HepG2 (cell line): ENCODE data around the gene AFF1. TPM values are rescaled to one million over a fixed set of nuclear protein-coding genes. Genes with fewer than 3 reads are reported as not detected.

Source experiments
- CEBPG ChIP-seq: IDR thresholded peaks from 2 replicates; pipeline ENCODE4 v1.6.1; 2016
- CENPX ChIP-seq: sonication (generic); formaldehyde crosslinking; IDR thresholded peaks from 2 replicates; pipeline ENCODE4 v1.9.0; 2021; ENCODE audit warnings: mild to moderate bottlenecking, missing genetic modification reagents, moderate library complexity
- CREM ChIP-seq, 2 experiments: sonication (generic) in 1 of 2; formaldehyde crosslinking in 1 of 2; IDR thresholded peaks; 2 replicates each; pipeline versions ENCODE4 v1.4.0 to v1.6.1; 2016 to 2020; ENCODE audit warnings: antibody characterized with exemption in 1 of 2, mild to moderate bottlenecking in 1 of 2, missing genetic modification reagents in 1 of 2
- FOXJ3 ChIP-seq: sonication (generic); formaldehyde crosslinking; IDR thresholded peaks from 2 replicates; pipeline ENCODE4 v1.4.0; 2020; ENCODE audit warnings: missing genetic modification reagents, mild to moderate bottlenecking, borderline replicate concordance
- GATAD2A ChIP-seq: IDR thresholded peaks from 2 replicates; pipeline ENCODE4 v1.6.1; 2016
- HNF4A ChIP-seq: sonication (generic); formaldehyde crosslinking; IDR thresholded peaks from 2 replicates; pipeline ENCODE4 v1.4.0; 2020; ENCODE audit warnings: missing genetic modification reagents
- IRX3 ChIP-seq: sonication (generic); formaldehyde crosslinking; IDR thresholded peaks from 2 replicates; pipeline ENCODE4 v1.8.1; 2023; ENCODE audit warnings: mild to moderate bottlenecking, low read depth, missing genetic modification reagents, borderline replicate concordance
- ISL2 ChIP-seq: sonication (generic); formaldehyde crosslinking; IDR thresholded peaks from 2 replicates; pipeline ENCODE4 v1.5.0; 2020; ENCODE audit warnings: missing genetic modification reagents
- KLF6 ChIP-seq: IDR thresholded peaks from 2 replicates; pipeline ENCODE4 v1.8.0; 2016; ENCODE audit warnings: missing biosample characterization, missing genetic modification reagents
- NPAS2 ChIP-seq: sonication (generic); formaldehyde crosslinking; IDR thresholded peaks from 2 replicates; pipeline ENCODE4 v1.8.0; 2022; ENCODE audit warnings: mild to moderate bottlenecking, missing genetic modification reagents, borderline replicate concordance
- PPARG ChIP-seq: conservative IDR thresholded peaks from 2 replicates; pipeline ENCODE4 v1.6.1; 2016; ENCODE audit warnings: missing biosample characterization, missing genetic modification reagents
- PRPF4 ChIP-seq: fragments of 200-400 bp; formaldehyde crosslinking; IDR thresholded peaks from 2 replicates; pipeline ENCODE4 v1.6.1; 2016; ENCODE audit warnings: low read length, low read depth; ENCODE audit not compliant: poor library complexity, severe bottlenecking
- RBM39 ChIP-seq: fragments of 200-400 bp; formaldehyde crosslinking; IDR thresholded peaks from one replicate; pipeline ENCODE4 v1.6.1; 2018; ENCODE audit warnings: antibody characterized with exemption, mild to moderate bottlenecking, low read depth, low read length; ENCODE audit not compliant: poor library complexity, severe bottlenecking
- SOX6 ChIP-seq, 2 experiments: fragments of 450-650 bp in 1 of 2; sonication (generic) in 1 of 2; formaldehyde crosslinking in 1 of 2; IDR thresholded peaks; 2 replicates each; pipeline versions ENCODE4 v1.4.0 to v1.6.1; 2017 to 2020; ENCODE audit warnings: antibody characterized with exemption in 1 of 2, mild to moderate bottlenecking in 1 of 2, missing genetic modification reagents in 1 of 2
- THAP11 ChIP-seq: IDR thresholded peaks from 2 replicates; pipeline ENCODE4 v1.6.1; 2016; ENCODE audit warnings: missing biosample characterization, missing genetic modification reagents
- THAP7 ChIP-seq: sonication (generic); formaldehyde crosslinking; IDR thresholded peaks from 2 replicates; pipeline ENCODE4 v1.8.1; 2023; ENCODE audit warnings: mild to moderate bottlenecking, missing genetic modification reagents
- TOE1 ChIP-seq: sonication (generic); formaldehyde crosslinking; IDR thresholded peaks from 2 replicates; pipeline ENCODE4 v1.4.0; 2020; ENCODE audit warnings: mild to moderate bottlenecking, missing genetic modification reagents
- ZMYM4 ChIP-seq: sonication (generic); formaldehyde crosslinking; IDR thresholded peaks from 2 replicates; pipeline ENCODE4 v1.8.1; 2023; ENCODE audit warnings: mild to moderate bottlenecking, missing genetic modification reagents
- ZNF292 ChIP-seq: sonication (generic); formaldehyde crosslinking; IDR thresholded peaks from 2 replicates; pipeline ENCODE4 v1.8.1; 2022; ENCODE audit warnings: mild to moderate bottlenecking, low read depth, missing genetic modification reagents, borderline replicate concordance
- ZNF713 ChIP-seq: sonication (generic); formaldehyde crosslinking; IDR thresholded peaks from 2 replicates; pipeline ENCODE4 v1.4.0; 2020; ENCODE audit warnings: mild to moderate bottlenecking, missing genetic modification reagents
- ZSCAN9 ChIP-seq: IDR thresholded peaks from 2 replicates; pipeline ENCODE4 v1.6.1; 2016; ENCODE audit warnings: borderline replicate concordance
- polyA plus RNA-seq, 8 experiments: library from polyadenylated mRNA; depleted of rRNA in 3 of 8; stranded (reverse) in 7 of 8; unstranded in 1 of 8; fragments of >200 nt; fragmentation: Illumina TruSeq in 4 of 8; extraction: Trizol in 4 of 8; gene quantifications; 2 replicates each; pipeline versions ENCODE4 v1.2.1 to v1.2.3, GENCODE V29; 2011 to 2016; ENCODE audit warnings: low read depth in 4 of 8, missing spikeins in 1 of 8, mixed read lengths in 1 of 8; ENCODE audit not compliant: insufficient read depth in 1 of 8
- total RNA-seq, 5 experiments: library from RNA; depleted of rRNA; stranded (reverse); fragments of >200 nt; fragmentation: Illumina TruSeq; extraction: Trizol; gene quantifications; 2 replicates each; pipeline ENCODE4 v1.2.3, GENCODE V29; 2016; ENCODE audit warnings: low read depth in 1 of 5
- TF ChIP-seq, protein P1 (sequence below), 2 experiments: fragments of 450-650 bp in 1 of 2; sonication (generic) in 1 of 2; formaldehyde crosslinking; IDR thresholded peaks; 2 replicates each; pipeline versions ENCODE4 v1.5.0 to v1.8.0; 2020 to 2022; ENCODE audit warnings: mild to moderate bottlenecking in 1 of 2, missing genetic modification reagents in 1 of 2
- TF ChIP-seq, protein P2 (sequence below): sonication (generic); formaldehyde crosslinking; IDR thresholded peaks from 2 replicates; pipeline ENCODE4 v1.8.1; 2023; ENCODE audit warnings: mild to moderate bottlenecking, inconsistent platforms, moderate library complexity, missing genetic modification reagents, borderline replicate concordance

Gene AFF1
- total and polyA plus RNA-seq, 2 of the 13 experiments (the other 11 are each of a cell fraction or from before 2014, with no cell fraction given), result 15.5 to 15.9 TPM

DNA sequence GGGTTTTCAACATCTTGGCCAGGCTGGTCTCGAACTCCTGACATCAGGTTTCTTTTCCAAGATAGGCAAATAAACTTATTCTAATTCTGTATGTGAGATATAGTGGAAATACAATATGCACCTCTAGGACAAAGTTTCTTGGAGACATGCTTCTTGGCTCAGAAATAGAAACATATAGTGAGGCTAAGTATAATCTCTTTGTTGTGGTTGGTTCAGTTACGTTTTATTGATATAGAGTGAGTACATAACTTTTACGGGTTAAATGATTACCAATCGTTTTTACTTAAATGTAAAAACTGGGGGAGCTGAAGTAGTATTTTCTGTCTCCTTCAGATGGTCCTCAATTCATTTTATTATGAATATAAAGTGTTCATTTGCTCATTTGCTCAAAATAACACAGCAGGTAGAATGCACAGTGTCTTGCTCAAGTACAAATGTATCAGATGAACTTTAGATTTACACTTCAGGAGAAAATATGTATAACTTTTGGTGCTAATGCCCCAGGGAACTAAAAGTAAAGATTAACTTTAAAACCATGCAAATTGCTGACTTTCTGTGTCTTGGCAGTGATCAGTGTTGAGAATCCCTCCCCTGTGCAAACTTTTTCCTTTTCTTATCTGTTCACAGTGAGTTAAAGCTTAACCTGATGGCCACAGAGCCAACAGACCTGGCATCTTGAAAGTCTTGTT, 77.6 kb downstream of the AFF1 start (continued):
- TF ChIP-seq, protein P1, sequence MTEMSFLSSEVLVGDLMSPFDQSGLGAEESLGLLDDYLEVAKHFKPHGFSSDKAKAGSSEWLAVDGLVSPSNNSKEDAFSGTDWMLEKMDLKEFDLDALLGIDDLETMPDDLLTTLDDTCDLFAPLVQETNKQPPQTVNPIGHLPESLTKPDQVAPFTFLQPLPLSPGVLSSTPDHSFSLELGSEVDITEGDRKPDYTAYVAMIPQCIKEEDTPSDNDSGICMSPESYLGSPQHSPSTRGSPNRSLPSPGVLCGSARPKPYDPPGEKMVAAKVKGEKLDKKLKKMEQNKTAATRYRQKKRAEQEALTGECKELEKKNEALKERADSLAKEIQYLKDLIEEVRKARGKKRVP (CRISPR knock-in tag; IDR thresholded peaks at IDR 0.05), result no peak
- TF ChIP-seq ZNF713 (CRISPR knock-in tag) (no peak), PPARG (CRISPR knock-in tag) (0 out of 2 replicates have a peak, but pooled peaks have one; percentile 17), PRPF4 (no peak), THAP7 (CRISPR knock-in tag) (no peak), CEBPG (CRISPR knock-in tag) (peak; percentile 13; the same call in 1 of the 2 replicates), CENPX (CRISPR knock-in tag) (no peak), CREM (IDR thresholded peaks at IDR 0.05) (0 out of 2 replicates have a peak, but pooled peaks have one; percentile 29), CREM (CRISPR knock-in tag; IDR thresholded peaks at IDR 0.05) (no peak), THAP11 (CRISPR knock-in tag) (peak; percentile 21; the same call in 1 of the 2 replicates), KLF6 (CRISPR knock-in tag) (no peak), ISL2 (CRISPR knock-in tag) (peak; percentile 70; the same call in 1 of the 2 replicates), ZSCAN9 (CRISPR knock-in tag) (peak; percentile 80; the same call in 1 of the 2 replicates), FOXJ3 (CRISPR knock-in tag) (peak; percentile 23; the same call in 1 of the 2 replicates), HNF4A (CRISPR knock-in tag) (peak; percentile 40; the same call in 1 of the 2 replicates), RBM39 (no peak), ZMYM4 (CRISPR knock-in tag) (peak; percentile 25; the same call in 1 of the 2 replicates), TOE1 (CRISPR knock-in tag) (peak; percentile 44; the same call in 1 of the 2 replicates), IRX3 (no peak), SOX6 (IDR thresholded peaks at IDR 0.05) (no peak), SOX6 (CRISPR knock-in tag; IDR thresholded peaks at IDR 0.05) (peak; percentile 82), GATAD2A (CRISPR knock-in tag) (peak; percentile 65; the same call in 1 of the 2 replicates), NPAS2 (CRISPR knock-in tag) (no peak), ZNF292 (peak; percentile 64; the same call in 1 of the 2 replicates)
- TF ChIP-seq, protein P2, sequence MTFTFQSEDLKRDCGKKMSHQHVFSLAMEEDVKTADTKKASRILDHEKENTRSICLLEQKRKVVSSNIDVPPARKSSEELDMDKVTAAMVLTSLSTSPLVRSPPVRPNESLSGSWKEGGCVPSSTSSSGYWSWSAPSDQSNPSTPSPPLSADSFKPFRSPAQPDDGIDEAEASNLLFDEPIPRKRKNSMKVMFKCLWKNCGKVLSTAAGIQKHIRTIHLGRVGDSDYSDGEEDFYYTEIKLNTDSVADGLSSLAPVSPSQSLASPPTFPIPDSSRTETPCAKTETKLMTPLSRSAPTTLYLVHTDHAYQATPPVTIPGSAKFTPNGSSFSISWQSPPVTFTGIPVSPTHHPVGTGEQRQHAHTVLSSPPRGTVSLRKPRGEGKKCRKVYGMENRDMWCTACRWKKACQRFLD, result no peak
